HG02798 (cell line): ENCODE measurements around the gene BIRC3.
"Not testable (repeated sequence)": the region's sequence is repeated elsewhere in the genome, so short reads cannot be mapped to it uniquely, and the experiment has no call there.

Experiments
- ATAC-seq: cut with Tn5 transposase; IDR thresholded peaks from one replicate; pipeline ENCODE4 v1.9.1; 2021; ENCODE audit warnings: mild to moderate bottlenecking; ENCODE audit not compliant: unreplicated experiment, poor library complexity

Gene BIRC3

DNA sequence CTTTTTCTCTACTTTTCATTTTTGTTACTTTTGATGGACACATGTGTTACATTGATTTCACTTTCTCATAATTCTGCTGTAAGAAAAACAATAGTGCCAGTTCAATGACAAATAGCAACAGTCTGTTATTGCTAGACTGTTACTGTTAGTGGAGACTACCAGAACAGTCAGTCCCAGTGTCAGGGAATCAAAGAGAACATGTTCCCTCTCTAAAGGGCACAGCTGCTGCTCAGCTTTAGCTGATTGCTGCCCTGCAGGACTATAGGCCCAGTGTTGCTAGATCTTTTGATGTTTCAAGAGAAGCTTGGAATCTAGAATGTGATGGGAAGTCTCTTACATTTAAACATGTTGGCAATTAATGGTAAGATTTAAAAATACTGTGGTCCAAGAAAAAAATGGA, 3.4 kb downstream of the BIRC3 start:
- ATAC-seq = no peak

DNA sequence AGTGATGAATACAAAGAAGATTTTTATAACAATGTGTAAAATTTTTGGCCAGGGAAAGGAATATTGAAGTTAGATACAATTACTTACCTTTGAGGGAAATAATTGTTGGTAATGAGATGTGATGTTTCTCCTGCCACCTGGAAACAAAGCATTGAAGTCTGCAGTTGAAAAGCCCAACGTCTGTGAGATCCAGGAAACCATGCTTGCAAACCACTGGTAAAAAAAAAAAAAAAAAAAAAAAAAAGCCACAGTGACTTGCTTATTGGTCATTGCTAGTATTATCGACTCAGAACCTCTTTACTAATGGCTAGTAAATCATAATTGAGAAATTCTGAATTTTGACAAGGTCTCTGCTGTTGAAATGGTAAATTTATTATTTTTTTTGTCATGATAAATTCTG, 5.3 kb downstream of the BIRC3 start:
- no peak for ATAC-seq

DNA sequence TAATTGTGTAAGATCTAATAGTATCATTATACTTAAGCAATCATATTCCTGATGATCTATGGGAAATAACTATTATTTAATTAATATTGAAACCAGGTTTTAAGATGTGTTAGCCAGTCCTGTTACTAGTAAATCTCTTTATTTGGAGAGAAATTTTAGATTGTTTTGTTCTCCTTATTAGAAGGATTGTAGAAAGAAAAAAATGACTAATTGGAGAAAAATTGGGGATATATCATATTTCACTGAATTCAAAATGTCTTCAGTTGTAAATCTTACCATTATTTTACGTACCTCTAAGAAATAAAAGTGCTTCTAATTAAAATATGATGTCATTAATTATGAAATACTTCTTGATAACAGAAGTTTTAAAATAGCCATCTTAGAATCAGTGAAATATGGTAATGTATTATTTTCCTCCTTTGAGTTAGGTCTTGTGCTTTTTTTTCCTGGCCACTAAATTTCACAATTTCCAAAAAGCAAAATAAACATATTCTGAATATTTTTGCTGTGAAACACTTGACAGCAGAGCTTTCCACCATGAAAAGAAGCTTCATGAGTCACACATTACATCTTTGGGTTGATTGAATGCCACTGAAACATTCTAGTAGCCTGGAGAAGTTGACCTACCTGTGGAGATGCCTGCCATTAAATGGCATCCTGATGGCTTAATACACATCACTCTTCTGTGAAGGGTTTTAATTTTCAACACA, 6.4 kb downstream of the BIRC3 start:
- ATAC-seq = no peak

DNA sequence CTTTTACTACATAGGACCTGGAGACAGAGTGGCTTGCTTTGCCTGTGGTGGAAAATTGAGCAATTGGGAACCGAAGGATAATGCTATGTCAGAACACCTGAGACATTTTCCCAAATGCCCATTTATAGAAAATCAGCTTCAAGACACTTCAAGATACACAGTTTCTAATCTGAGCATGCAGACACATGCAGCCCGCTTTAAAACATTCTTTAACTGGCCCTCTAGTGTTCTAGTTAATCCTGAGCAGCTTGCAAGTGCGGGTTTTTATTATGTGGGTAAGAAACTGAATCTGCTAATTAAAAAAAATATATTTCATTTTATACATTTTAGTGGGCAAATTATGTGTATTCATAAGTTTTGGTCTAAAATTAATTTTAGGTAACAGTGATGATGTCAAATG, 7.8 kb downstream of the BIRC3 start:
- ATAC-seq = no peak

DNA sequence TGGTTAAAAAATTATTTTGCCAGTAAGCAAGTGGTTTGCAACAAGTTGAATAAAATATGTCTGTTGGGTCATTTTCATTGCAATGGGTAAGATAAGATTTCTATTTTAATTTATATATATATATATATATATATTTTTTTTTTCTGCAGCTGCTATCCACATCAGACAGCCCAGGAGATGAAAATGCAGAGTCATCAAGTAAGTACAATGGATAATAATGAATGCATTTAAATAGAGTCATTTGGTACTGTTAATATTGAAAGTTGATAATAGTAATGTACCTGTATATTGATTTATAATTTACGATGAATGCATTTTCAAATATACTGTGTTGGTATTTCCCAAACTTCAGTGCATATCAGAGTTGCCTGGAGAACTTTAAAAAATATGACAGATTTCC, 11.5 kb downstream of the BIRC3 start:
- no peak for ATAC-seq

DNA sequence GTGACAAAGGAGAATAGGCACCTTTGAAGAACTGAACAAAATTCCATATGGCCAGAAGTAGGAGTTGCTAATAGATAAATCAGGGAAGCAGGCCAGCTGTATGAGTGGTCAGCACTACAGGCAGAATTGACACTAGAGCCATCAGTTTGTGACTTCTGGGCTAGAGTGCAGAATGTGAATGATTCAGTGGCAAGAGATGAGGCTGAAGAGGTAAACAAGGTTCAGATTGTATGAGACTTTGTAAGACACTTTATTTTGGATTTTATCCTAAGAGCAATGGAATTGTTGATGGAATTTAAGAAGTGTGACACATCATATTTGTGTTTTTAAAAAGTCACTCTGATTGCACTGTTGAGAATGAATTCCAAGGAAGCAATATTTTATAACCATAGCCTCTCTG, 12.9 kb downstream of the BIRC3 start:
- ATAC-seq = no peak

DNA sequence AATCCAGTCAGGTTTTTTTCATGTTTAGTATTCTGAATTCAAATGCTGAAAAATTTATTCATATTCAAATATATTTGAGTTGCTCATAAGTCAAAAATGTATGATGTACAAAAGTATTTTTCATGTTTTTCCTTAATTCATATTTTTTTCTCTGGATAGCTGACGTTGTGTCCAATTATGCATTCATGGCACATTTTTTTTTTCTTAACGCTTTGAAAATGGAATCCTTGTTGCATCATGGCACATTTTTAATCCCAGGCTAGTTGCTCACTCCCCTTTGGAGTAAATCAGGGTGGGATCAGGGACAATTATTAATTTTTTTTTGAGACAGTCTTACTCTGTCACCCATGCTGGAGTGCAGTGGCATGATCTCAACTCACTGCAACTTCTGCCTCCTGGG, 14.1 kb downstream of the BIRC3 start:
- no peak for ATAC-seq

DNA sequence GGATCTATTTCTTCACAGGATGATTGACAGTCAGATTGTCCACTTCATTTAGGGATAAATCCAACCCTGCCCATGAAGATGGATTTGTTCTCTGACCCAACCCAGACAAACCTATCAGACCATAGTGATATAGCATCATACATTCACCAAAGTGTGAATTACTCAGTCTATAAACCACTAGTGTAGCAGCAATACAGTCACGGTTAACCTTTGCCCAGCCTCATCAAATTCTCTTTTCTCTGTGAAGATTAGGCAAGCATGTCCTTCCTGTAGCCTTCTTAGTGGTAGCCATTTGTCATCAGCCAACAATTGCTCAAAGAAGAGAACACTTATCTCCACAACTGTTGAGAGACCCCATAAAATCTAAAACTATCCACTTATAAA, 15.3 kb downstream of the BIRC3 start:
- no peak for ATAC-seq

DNA sequence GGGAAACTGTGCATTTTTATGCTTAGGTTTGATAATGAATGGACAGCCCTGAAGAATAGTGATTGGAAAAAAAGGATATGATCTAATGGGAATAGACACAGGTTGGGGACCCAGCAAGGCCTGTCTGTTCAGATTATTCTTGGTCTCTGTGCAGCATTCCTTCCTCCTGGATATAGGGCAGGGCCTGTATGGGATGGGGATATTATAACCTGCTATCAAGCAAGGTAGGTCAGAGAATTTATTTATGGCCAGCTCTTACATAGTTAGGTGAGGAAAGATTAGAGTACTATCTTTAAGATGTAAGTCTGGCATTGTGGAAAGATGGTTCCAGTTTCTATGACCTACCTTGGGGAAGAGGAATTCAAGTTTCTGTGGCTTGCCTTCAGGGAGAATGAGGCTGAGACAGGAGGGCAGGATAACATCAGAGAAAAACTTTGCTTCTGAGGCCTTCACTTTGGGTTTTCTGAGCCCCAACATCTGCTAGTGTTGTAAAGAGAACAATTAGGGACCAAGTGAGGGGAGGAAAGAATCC, 21.3 kb downstream of the BIRC3 start:
- ATAC-seq = no peak

DNA sequence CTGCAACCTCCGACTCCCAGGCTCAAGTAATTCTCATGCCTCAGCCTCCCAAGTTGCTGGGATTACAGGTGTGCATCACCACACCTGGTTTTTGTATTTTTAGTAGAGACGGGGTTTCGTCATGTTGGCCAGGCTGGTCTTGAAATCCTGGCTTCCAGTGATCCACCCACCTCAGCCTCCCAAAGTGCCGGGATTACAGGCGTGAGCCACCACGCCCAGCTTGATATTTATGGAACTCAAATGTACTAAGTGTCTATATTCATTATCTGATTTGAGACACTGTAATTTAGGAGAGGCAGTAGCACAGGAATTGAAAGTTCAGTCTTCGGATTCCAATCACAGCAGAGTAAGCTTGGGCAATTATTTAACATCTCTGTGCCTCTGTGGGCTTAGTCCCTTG, 24.0 kb downstream of the BIRC3 start:
- ATAC-seq = not testable (repeated sequence)

DNA sequence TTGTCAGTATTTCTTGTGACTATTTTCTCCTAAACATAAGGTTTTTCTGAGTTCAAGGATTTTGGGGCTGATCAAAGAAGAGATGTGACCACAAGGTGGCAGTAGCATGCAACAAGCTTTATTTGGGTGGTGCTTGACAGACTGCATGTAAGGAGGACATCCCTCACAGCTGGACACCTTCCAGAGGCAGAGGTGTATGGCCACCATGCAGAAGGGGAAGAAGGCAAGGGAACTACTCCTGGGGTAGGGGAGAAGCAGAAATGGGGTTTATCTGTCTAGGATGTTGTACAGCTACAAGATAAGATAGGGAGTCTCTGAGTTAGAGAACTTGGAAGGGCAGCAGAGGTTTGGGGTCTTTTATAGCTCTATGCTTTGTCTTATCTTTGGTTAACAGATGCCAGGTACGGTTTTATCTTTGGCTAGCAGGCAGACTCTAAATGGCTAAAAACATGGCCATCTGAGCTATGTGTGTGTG, 24.6 kb downstream of the BIRC3 start:
- ATAC-seq = peak; percentile 54

DNA sequence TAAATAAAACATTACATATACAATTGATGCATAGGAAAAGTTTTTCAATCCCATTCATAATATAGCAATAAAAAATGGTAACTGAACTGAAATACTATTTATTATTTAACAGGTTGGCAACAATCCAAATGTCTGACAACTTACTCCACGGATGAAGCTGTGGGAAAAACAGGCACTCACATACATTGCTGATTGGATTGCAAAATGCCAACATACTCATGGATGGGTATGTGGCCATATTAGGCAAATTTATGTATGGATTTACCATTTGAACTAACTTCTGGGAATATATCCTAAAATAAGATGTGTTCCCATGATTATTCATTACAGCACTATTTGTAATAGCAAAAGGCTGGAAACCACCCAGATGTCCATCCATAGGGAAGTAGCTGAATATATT, 26.5 kb downstream of the BIRC3 start:
- no peak for ATAC-seq

DNA sequence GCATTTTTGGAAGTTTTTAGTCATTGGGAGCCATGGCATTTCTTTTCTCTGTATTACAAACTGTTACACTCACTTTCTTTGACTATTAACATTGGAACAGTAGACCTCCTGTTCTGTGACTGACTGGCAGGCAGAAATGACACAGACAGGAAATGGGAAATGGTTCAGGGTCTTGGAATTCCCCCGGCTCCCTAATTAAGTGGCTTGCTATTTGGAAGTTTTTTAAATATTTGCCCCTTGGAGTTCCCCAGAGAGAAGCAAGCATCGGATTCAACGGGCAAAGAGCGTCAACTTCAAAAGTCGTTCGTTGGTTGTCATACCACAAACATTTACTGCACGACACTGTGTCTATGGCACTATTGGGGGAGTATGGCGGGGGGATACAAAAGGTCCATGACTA, 28.6 kb downstream of the BIRC3 start:
- ATAC-seq = no peak

DNA sequence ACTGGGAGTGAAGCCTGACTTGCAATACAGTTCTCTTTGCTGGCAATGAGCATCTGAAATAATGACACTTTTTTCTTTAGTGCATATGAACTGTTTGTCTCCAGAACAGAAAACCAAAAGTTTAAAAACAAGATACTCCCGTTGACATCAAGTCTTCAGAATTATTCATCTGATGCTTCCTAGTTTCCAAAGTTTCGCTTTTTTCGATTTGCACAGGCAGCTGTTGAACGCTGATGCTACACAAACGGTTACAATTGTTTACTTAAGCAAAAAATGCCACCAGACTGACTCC, 29.1 kb downstream of the BIRC3 start:
- no peak for ATAC-seq

DNA sequence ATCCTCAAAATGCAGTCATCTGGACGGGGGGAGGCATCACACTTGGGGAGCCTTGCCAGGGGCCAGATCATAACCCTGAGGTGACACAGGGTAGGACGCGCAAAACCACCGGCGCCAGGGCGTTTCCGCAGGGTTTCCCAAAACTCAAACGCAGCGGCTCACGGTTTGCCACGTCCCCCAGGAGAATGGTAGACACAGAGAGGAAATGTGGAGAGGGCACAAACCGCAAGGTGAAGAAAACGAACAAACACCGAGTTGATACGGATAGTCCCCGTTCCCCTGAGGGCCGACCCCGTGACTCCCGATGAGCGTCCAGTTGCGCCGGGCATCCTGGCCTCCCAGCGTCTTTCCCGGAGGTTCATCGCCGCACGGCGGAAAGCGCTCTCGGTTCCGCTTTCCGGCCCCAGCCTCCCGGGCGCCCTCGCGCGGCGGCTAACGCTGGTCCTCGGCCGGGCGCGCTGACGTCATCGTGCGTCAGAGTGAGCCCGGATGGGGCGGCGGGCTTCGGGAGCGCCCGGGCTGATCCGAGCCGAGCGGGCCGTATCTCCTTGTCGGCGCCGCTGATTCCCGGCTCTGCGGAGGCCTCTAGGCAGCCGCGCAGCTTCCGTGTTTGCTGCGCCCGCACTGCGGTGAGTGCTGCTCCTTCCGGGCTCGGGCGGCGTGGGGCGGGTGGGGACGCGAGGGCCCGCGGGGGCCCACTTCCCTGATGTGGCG, 29.6 kb downstream of the BIRC3 start, which contains the start of gene BIRC2:
TSS of gene BIRC2 (plus strand) at position 467 of the 714 bp plus-strand sequence. CDS start 2,641 bp downstream, outside the sequence.
- peak; percentile 94 for ATAC-seq

DNA sequence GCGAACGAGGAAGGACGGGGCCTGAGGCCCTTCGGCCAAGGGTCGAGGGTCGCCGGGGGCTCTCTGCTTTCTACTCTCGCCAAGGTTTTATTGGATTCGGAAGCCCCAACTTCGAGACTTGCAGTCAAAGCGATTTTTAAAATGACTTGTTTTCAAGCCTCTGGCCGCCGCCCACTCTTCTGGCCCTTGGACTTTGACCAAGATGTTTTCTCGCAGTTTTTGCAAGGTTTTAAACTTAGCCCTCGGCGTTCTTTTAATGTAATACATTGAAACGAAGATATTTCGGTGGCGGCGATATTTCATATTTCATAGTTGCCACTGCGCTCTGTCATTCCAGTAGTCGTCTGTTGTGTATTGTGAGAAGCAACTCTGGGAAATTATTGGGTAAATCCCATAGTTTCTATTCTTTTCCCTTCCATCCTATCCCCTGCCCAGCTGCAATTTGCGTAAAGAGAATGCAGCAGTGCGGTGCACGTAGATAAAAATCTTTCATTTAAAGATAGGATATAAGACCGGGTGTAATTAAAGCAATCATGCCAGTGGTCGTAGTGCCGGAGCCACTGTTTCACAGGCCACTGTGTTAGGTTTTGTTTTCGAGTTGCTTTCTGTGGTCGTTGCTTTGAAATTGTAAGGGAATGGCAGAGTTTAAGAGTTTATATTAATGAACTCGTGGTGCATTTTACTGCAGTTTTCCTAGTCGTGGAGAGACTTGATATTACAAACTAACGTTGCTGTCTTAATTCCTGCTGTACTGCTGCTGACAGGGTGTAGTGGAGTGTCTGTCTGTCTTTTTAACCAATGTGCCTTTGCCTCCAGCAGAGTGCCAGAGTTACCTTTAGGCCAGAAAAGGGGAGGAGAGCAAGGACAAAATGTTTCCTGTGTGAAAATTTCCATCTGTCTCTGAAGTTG, 30.4 kb downstream of the BIRC3 start:
- ATAC-seq = peak; percentile 18

DNA sequence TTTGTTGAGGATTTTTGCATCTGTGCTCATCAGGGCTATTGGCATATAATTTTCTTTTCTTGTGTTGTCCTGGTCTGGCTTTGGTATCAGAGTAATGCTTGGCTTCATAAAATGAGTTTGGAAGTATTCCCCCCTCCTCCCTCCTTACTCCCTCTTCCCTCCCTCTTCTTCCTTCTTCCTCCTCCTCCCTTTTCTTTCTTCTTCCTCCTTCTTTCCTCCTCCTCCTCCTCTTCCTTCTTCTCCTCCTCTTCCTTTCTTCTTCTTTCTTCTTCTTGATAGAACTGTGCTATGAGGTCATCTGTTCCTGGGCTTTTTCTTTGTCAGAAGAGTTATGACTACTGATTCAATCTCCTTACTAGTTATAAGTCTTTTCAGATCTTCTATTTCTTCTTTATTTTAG, 39.8 kb downstream of the BIRC3 start:
- no peak for ATAC-seq

DNA sequence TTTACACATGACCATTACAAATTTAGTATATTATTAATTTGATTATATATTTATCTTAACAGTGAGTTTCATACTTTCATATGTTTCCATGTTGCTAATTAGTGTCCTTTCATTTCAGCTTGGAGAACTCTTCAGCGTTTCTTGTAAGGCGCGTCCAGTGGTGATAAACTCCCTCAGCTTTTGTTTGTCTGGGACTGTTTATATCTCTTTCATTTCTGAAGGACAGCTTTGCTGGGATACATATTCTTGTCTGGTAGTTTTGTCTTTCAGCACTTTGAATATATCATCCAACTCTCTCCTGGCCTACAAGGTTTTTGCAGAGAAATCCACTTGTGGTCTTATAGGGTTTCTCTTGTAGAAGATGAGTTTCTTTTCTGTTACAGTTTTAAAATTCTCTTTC, 42.1 kb downstream of the BIRC3 start:
- ATAC-seq = no peak

DNA sequence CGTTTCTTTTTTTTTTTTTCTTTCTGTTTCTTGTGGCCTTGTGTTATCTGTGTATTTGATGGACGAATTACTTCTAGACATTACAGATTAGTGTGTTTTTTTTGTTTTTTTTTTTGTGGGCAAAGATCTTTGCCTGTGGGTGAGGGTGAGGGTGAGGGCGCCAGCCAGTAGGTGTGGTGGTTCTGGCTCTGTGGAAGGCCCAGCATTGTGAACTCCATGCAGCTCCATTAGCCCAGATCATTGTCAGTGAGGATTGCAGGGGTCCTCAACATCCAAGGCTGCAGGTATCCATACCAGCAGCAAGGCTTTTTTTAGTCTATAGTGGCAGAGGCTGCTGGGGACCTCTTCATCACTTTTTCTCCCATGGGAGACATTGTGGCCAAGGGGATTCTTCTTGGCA, 43.4 kb downstream of the BIRC3 start:
- ATAC-seq = no peak

DNA sequence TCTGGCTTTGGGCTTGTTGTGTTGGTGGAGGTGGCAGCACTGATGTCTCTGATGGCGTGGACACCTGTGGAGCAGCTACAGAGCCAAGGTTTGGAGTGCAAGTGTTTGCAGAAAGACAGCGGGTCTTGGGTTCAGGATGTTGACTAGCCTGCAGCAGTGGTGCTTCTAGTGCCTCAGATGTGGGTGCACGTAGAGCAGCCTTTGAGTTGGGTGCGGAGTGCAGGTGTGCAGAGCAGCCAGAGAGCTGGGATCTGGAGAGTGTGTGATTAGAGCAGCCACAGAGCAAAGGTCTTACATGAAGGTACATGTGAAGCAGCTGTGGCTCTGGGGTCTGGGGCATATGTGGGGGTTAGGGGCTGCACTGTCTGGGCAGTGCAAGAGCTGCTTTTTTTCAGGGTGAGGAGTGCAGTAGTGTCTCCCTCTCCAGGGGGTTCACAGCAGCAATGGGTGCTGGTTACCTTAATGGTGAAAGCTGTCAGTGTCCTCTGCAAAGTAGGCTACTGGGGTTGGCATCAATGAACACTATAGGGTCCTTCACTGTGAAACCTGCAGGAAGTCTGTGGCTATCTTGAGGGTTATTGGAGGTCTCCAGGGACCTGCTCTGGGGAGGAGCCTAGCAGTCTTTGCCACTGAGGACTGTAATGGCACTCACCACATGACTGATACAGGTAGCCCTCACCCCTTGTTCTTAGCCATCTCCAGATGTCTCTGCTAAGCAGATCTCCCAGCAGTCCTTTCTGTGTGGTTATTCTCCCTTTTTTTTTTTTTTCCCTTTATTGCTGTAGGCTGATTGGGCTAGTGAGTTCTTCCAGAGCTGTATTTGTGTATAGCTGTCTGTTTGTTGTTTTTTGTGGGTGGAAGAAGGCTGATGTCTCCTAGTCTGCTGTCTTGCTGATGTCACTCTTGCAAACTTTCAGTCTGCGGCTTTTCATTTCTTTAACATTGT, 44.1 kb downstream of the BIRC3 start:
- ATAC-seq = peak; percentile 66
